ENCODE data around the gene DEK.
"Not testable (repeated sequence)": the region's sequence is repeated elsewhere in the genome, so short reads cannot be mapped to it uniquely, and the experiment has no call there.

Gene DEK

DNA sequence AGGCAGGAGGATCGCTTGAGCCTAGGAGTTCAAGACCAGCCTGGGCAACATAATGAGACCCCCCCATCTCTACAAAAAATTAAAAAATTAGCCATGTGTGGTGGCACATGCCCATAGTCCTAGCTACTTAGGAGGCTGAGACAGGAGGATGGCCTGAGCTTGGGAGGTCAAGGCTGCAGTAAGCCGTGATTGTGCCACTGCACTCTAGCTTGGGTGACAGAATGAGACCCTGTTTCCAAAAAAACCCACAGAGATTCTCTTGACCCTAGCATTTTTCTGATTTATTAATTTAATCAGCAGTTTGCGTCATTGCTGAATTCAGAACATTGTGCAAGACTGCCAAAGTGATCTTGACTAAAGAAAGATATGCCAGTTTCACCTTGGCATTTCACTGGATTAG, 72.3 kb downstream of the DEK start:
- DNase-seq: no peak

DNA sequence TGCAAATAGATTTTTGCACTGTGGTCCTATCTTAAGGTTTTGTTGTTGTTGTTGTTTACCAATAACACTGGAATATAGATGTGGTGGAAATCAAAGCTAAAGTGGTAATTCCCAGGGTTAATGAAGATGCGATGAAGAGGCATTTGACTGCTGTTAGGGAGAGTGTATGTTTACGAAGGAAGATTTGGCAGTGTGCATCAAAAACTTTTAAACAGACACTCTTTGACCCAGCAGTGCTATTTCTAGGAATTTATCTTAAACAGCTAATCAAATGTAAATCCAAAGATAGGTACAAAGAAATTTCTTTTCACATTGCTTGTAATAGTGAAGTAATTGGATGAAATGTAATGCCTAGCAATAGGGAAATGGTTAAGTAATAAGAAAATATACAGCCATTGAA, 75.1 kb downstream of the DEK start:
- DNase-seq: no peak

- DNase-seq: no peak
Measured at GRCh38 chr6:18187701-18188100, 76.6 kb downstream of the DEK start.

DNA sequence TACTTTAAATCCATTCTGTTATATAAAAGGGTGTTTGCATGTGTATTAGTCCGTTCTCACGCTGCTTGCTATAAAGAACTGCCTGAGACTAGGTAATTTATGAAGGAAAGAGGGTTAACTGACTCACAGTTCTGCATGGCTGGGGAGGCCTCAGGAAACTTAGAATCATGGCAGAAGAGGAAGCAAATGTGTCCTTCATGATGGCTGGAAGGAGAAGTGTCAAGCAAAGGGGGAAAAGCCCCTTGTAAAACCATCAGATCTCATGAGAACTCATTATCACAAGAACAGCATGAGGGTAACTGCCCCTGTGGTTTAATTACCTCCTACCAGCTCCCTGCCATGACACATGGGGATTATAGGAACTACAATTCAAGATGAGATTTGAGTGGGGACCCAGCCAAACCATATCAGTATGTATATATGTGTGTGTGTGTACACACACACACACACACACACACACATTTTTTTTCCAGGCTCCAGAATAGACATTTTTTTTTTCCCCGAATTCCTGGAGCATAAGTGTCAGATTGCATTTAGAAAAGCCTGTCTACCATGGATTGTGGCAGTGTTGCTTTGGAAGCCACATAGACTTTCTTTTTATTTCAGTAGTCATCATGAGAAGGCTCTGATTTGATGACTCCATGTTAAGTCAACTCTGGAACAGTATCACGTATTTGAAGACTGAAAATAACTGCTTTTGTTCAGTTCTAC, 77.6 kb downstream of the DEK start:
- no peak for DNase-seq

GRCh38 chr6:18186033-18186432, 78.3 kb downstream of the DEK start:
- DNase-seq: no peak

- no peak for DNase-seq
Measured at GRCh38 chr6:18185624-18186023, 78.7 kb downstream of the DEK start.

DNA sequence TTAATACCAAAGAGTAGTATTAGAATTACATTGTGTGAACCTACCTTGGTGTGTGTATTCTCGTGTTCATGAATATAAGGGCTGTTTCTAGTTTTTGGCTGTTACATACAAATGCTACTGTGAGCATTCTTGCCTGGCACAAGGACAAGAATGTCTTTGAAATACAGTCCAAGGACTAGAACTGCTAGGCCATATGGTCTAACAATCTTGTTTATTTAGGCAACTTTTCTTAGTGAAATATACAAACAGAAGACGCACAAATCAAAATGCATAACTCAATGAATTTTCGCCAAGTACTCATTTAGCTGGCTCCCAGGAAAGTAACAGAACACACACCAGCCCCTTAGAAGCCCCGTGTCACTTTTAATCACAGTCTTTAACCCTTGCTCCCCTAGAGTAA, 80.6 kb downstream of the DEK start:
- DNase-seq: no peak

DNA sequence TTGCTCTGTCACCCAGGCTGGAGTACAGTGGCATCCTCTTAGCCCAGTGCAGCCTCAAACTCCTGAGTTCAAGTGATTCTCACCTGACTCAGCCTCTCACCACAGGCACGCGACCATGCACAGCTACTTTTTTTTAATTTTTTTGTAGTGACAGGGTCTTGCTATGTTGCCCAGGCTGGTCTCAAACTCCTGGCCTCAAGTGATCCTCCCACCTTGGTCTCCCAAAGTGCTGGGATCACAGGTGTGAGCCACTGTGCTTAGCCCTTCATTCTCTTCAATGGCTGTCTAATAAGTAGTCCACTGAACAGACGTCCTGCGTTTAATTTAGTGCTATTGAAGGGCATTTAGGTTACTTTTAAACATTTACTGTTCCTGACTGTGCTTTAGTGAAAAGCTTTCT, 81.8 kb downstream of the DEK start:
- DNase-seq: no peak

GRCh38 chr6:18179770-18180356, 84.5 kb downstream of the DEK start:
- no peak for DNase-seq

DNA sequence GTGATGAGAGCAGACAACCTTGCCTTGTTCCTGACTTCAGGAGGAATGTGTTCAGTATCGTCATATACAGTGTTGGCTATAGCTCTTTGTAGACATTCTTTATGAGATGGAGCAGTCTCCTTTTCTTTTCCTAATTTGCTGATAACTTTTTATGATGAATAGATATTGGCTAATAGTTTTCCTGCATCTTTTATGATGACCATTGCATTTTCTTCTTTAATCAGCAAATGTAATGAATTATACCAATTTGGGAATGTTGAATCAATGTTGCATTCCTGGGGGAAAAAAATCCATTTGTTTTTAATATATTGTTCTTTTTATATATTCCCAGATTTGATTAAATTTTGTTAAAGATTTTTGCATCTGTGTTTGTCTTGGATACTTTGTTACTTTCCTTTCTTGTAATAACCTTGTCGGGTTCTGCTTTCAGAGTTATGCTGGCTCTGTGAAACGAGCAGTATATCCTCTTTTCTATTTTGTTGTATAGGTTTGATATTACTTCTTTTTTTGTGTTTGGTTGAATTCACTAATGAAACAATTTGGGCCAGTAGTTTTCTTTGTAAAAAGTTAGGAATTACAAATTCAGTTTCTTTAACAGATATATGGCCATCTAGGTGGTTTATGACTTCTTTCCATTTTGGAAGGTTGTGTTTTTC, 85.2 kb downstream of the DEK start:
- no peak for DNase-seq

- no peak for DNase-seq
Measured at GRCh38 chr6:18177286-18177965, 86.9 kb downstream of the DEK start.

DNA sequence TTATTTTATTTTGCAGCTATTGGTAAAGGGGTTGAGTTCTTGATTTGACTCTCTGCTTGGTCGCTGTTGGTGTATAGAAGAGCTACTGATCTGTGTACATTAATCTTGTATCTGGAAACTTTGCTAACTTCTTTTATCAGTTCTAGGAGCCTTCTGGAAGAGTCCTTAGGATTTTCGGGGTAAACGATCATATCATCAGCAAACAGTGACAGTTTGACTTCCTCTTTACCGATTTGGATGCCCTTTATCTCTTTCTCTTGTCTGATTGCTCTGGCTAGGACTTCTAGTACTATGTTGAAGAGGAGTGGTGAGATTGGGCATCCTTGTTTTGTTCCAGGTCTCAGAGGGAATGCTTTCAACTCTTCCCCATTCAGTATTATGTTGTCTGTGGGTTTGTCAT, 88.1 kb downstream of the DEK start:
- not testable (repeated sequence) for DNase-seq
